LNCaP clone FGC (cell line): ENCODE results near the gene CPED1.

Experiments
- DNase-seq: peaks from one replicate; pipeline ENCODE4 v3.0.0-alpha.2; 2011; ENCODE audit warnings: low read depth
- H3K4me3 ChIP-seq: 2 replicates; pipeline ENCODE4 v1.5.1; 2011; ENCODE audit warnings: mild to moderate bottlenecking, low read depth, low read length, control low read depth
- CTCF ChIP-seq: IDR thresholded peaks from 2 replicates; pipeline ENCODE4 v1.5.1; 2012; ENCODE audit warnings: mild to moderate bottlenecking; ENCODE audit not compliant: control insufficient read depth, insufficient read depth; ENCODE audit errors: extremely low read depth

CPED1 gene

DNA sequence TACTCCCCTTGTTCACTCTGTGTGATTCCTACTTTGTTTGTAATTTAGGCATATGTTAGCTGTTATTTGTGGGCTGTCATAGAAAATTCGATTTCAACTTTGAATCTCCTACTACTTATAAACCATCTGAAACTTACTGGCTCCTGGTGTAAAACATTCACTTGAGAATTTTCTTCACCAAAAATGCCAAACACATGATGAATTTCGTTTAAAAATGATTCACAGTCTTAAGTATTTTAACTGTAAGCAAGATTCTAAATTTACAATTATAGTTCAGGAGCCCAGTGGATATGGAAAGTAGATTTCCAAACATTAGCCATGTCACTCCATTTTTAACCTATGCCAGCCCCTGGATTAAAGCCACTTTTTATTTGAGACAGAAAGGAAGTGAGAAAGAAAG lies 3.1 kb downstream of the CPED1 start:
- no peak overlapping the region for H3K4me3 ChIP-seq
- no peak for TF ChIP-seq CTCF
- no peak for DNase-seq

DNA sequence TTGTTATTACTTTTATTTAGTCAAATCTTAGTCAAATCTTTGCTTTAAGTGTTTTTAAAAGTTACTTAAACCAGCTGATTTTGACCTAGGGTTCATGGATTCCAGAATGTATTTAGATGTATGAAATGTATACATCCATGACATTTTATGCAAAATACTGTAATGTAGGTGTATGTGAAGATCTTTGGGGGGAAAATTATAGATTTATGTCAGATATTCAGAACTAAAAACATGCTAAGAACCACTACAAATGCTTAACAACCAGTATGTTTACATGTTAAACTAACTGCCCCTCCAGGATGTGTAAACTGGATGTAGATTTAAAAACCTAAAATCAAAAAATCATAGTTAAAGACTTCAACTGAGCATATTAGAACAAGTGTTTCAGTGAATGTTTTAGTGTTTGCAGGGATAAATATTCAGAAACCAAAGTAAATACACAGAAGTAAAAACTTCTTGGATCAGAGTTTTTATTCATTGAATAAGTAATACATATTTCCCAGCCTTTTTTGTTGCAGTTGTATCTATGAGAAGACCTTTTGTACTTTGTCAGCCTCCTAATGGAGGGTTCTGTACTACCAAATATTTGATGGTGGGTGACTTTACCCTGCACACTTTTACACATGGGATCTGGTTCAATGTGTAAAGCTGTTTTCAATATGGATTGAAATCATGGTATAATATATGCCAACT lies 3.9 kb downstream of the CPED1 start:
- no peak overlapping the region for H3K4me3 ChIP-seq
- DNase-seq, result no peak
- TF ChIP-seq CTCF, result no peak

DNA sequence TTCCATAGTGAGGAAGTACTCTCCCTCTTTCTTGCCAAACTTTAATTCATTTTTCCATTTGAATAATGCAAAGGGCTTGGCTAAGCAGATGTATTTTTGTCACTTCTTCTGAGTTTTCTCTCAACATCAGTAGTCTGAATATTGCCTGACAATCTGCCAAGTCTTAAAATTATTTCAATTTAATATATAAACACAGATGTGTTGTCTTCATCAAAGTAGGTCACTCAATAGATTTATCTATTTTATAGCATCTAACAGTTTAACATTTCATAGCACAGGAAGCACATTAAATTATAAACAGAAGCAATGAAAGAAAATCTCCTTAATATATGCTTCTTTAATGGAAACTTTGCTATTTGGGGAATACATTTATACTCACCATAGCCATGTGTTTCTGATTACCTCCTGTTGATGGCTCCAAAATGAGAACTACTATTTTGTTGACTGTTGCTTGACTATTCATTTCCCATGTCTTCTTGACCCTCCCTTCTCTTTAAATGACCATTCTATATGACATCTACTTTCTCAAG lies 4.5 kb downstream of the CPED1 start:
- H3K4me3 ChIP-seq, result no peak overlapping the region
- no peak for DNase-seq
- no peak for TF ChIP-seq CTCF

DNA sequence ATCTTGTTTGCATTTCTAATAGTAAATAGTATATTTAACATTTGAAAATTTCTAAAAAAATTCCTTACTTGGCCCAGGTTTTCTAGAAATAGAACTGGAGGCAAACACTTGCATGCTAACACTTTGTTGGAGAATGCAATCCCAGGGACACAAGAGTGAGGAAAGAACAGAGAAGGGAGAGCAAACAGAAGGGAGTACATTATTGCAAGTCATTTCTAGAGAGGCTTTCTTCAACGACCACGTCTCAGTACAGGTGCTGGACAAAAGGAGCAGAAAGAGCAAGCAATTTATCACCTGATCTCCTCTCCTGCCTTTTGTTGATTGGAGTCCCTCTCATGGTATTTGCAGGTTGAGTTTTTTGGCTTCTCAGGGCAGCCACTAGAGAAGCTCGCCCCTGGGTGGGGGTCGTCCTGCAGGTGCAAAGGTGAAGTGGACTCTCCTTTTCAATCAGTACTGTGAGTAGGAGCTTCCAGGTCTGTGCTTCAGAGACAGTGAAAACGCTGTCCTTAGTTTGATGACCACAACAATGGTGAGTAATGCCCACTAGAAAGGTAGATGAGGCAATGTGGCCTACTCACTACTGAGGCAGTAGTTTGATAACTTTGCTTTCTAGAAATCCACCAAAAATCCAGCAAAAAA lies 5.2 kb downstream of the CPED1 start:
- no peak overlapping the region for H3K4me3 ChIP-seq
- TF ChIP-seq CTCF, result no peak
- DNase-seq, result no peak

DNA sequence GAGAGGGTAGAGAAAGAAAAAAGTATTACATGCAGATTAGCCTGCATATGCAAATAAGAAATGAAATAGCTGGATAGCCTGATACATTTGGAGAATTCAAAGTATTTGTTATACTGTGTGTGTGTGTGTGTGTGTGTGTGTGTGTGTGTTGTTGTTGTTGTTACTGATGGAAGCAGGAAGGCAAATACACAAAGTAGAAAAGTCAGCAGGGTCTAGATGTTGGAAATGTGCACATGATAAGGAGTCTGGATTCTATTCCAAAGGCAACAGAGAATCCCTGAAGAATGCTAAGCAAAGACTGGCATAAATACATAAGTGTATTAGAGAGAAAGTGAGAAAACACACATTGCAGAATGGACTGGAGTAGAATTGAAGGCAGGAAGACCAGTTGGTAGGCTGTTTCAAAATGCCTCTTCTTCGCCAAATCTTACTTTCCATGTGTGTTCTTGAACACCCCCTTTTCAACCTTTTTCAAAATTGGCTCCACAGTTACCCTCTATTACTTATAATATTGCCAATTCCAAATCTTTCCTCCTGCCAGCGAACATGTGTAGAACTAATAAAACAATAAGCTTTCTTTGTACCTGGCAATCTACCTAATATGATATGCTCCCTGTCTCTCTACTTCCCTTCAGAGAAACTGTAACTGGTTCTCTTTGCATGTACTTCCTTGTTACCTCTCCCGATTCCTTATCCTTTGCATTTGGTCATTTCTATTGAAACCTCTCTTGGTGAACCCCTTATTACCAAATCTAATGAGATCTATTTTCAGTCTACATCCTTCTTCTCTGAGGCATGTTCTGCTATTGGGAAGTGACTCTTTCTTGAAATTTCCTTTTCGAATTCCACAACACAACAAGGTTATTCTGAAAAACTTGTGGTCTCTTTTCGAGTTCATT lies 6.2 kb downstream of the CPED1 start:
- no peak overlapping the region for H3K4me3 ChIP-seq
- no peak for TF ChIP-seq CTCF
- DNase-seq, result no peak

DNA sequence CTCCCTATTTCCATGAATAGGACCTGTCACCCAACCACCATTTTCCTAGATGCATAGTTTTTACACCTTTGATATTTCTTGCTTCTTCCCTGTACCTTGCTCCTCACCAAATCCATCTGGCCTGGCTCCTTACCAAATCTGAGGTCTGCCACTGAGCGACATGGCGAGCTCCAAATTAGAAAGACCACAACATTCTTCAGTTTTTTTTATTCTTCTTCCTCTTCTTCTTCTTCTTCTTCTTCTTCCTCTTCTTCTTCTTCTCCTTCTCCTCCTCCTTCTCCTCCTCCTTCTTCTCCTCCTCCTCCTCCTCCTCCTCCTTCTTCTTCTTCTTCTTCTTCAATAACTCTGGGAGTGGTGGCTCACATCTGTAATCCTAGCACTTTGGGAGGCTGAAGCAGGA lies 7.1 kb downstream of the CPED1 start:
- no peak for TF ChIP-seq CTCF
- no peak for DNase-seq
- no peak overlapping the region for H3K4me3 ChIP-seq
